ENCODE measurements around the gene MYADML2.

Gene MYADML2

GRCh38 chr17:81921996-81922565, 25.0 kb downstream of the MYADML2 start:
- DNase-seq, result no peak
- Histone ChIP-seq H3K36me3 (ENCODE audit: control insufficient read depth in 1 of 2, insufficient read depth in 2 of 2, low read depth in 1 of 2, low read length in 2 of 2) (peaks cover 42 to 46% of the 10 kb centered on the region in 2 experiments), H2AK5ac (ENCODE audit: low read length, severe bottlenecking) (no peak overlapping the region), H3K27ac (ENCODE audit: low read length, poor library complexity, severe bottlenecking) (no peak overlapping the region), H4K8ac (ENCODE audit: low read length) (no peak overlapping the region), H2BK5ac (ENCODE audit: low read depth, low read length, poor library complexity, severe bottlenecking) (no peak overlapping the region), H3K9ac (ENCODE audit: low read length) (no peak overlapping the region), H4K91ac (ENCODE audit: low read length) (no peak overlapping the region), H3K4me1 (ENCODE audit: control insufficient read depth, insufficient read depth, low read depth, low read length) (peaks cover 54% of the 10 kb centered on the region), H3K4me2 (ENCODE audit: low read length, poor library complexity, severe bottlenecking) (no peak overlapping the region), H2BK12ac (ENCODE audit: low read length in 2 of 2) (peak overlapping the region in 1 of 2 experiments; percentile 64), H3K14ac (ENCODE audit: low read length in 2 of 2) (no peak overlapping the region), H2AFZ (ENCODE audit: low read depth, low read length) (no peak overlapping the region), H3K4me3 (ENCODE audit: insufficient read depth in 1 of 2, low read depth in 1 of 2, low read length in 2 of 2) (no peak overlapping the region), H2BK120ac (ENCODE audit: low read depth, low read length) (no peak overlapping the region), H3K4ac (ENCODE audit: low read depth in 1 of 2, low read length in 2 of 2) (peak overlapping the region in 1 of 2 experiments; percentile 20), H3K23ac (ENCODE audit: low read length in 2 of 2) (no peak overlapping the region), H3K18ac (ENCODE audit: low read depth in 1 of 2, low read length in 2 of 2) (peak overlapping the region in 1 of 2 experiments; percentile 89), H3K79me1 (replicated peaks; ENCODE audit: low read length, poor library complexity, severe bottlenecking) (peaks cover 6% of the 10 kb centered on the region), H3K9me3 (ENCODE audit: control insufficient read depth, low read length) (no peaks in the 10 kb centered on the region), H3K27me3 (ENCODE audit: control insufficient read depth in 1 of 2, insufficient read depth in 1 of 2, low read length in 2 of 2) (no peaks in the 10 kb centered on the region), H2BK15ac (ENCODE audit: low read depth, poor library complexity, severe bottlenecking) (no peak overlapping the region)
- WGBS, result 96% methylated on average over 13 of the region's 23 CpGs

- no peak for DNase-seq
- Histone ChIP-seq H2AFZ (ENCODE audit: low read depth, low read length) (no peak overlapping the region), H3K18ac (ENCODE audit: low read depth in 1 of 2, low read length in 2 of 2) (no peak overlapping the region), H3K4me2 (ENCODE audit: low read length, poor library complexity, severe bottlenecking) (no peak overlapping the region), H4K91ac (ENCODE audit: low read length) (no peak overlapping the region), H2BK5ac (ENCODE audit: low read depth, low read length, poor library complexity, severe bottlenecking) (no peak overlapping the region), H3K27ac (ENCODE audit: low read length, poor library complexity, severe bottlenecking) (no peak overlapping the region), H3K9ac (ENCODE audit: low read length) (no peak overlapping the region), H2BK12ac (ENCODE audit: low read length in 2 of 2) (no peak overlapping the region), H3K4ac (ENCODE audit: low read depth in 1 of 2, low read length in 2 of 2) (no peak overlapping the region), H3K9me3 (ENCODE audit: control insufficient read depth, low read length) (no peaks in the 10 kb centered on the region), H3K79me1 (replicated peaks; ENCODE audit: low read length, poor library complexity, severe bottlenecking) (peaks cover 6% of the 10 kb centered on the region), H3K14ac (ENCODE audit: low read length in 2 of 2) (no peak overlapping the region), H2BK120ac (ENCODE audit: low read depth, low read length) (no peak overlapping the region), H3K4me3 (ENCODE audit: insufficient read depth in 1 of 2, low read depth in 1 of 2, low read length in 2 of 2) (no peak overlapping the region), H3K23ac (ENCODE audit: low read length in 2 of 2) (no peak overlapping the region), H3K36me3 (ENCODE audit: control insufficient read depth in 1 of 2, insufficient read depth in 2 of 2, low read depth in 1 of 2, low read length in 2 of 2) (peaks cover 42 to 46% of the 10 kb centered on the region in 2 experiments), H4K8ac (ENCODE audit: low read length) (no peak overlapping the region), H3K27me3 (ENCODE audit: control insufficient read depth in 1 of 2, insufficient read depth in 1 of 2, low read length in 2 of 2) (no peaks in the 10 kb centered on the region), H3K4me1 (ENCODE audit: control insufficient read depth, insufficient read depth, low read depth, low read length) (peaks cover 58% of the 10 kb centered on the region), H2AK5ac (ENCODE audit: low read length, severe bottlenecking) (no peak overlapping the region), H2BK15ac (ENCODE audit: low read depth, poor library complexity, severe bottlenecking) (no peak overlapping the region)
- WGBS, result no CpG with 5 or more reads among the region's 3 CpGs
These were observed 25.5 kb downstream of the MYADML2 start for GRCh38 chr17:81921537-81921862.

DNA sequence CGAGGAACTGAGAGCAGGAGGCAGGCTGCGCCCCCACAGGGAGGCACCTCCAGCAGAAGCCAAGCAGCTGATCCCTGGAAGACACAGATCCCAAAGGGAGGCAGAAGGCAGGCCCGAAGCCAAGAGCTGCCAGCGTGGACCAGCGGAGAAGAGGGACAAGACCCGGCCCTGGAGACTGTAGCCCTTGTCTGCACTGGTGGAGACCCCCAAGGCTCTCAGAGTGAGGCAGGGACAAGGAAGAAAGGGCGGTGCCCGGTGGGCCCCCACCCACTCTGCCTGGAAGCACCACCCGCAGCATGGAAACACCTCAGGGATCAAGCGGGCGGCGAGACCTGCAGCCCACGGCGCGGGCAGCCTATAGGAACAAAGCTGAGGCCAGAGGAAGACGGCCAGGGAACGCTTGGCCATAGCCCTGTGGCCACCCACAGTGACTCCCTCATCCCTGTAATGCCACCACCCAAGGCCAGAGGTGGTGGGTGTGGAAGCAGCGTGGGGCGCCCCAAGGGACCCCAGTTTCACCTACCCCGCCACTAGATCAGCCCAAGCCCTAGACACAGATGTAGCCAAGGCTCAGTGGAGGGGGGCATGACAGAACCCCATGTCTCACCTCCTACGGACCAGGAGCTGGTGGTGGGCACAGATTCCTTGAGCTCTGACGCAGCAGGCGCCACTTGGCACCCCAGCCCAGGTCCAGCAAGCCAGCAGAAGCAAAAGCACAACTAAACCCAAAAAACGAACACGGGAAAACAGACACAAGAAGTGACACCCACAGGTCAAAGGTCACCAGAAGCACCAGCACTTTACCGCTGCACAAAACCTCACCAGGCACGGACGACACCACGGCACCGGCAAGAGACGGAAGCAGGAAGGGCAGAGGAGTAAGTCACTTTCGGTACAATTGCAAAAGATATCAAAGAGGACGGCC, 26.2 kb downstream of the MYADML2 start:
- peak overlapping the region; percentile 5 for H4K91ac ChIP-seq (ENCODE audit: low read length)
- H3K4me3 ChIP-seq (ENCODE audit: insufficient read depth in 1 of 2, low read depth in 1 of 2, low read length in 2 of 2), result no peak overlapping the region
- H3K4me2 ChIP-seq (ENCODE audit: low read length, poor library complexity, severe bottlenecking), result no peak overlapping the region
- no peak overlapping the region for H3K4ac ChIP-seq (ENCODE audit: low read depth in 1 of 2, low read length in 2 of 2)
- peaks cover 54% of the 10 kb centered on the region for H3K4me1 ChIP-seq (ENCODE audit: control insufficient read depth, insufficient read depth, low read depth, low read length)
- H3K27ac ChIP-seq (ENCODE audit: low read length, poor library complexity, severe bottlenecking), result no peak overlapping the region
- no peak overlapping the region for H2BK15ac ChIP-seq (ENCODE audit: low read depth, poor library complexity, severe bottlenecking)
- H3K79me1 ChIP-seq (replicated peaks; ENCODE audit: low read length, poor library complexity, severe bottlenecking), result peaks cover 8% of the 10 kb centered on the region
- no peaks in the 10 kb centered on the region for H3K27me3 ChIP-seq (ENCODE audit: control insufficient read depth in 1 of 2, insufficient read depth in 1 of 2, low read length in 2 of 2)
- H3K9ac ChIP-seq (ENCODE audit: low read length), result no peak overlapping the region
- H3K14ac ChIP-seq (ENCODE audit: low read length in 2 of 2), result no peak overlapping the region
- 95% methylated on average over 27 of the region's 33 CpGs for WGBS
- H3K36me3 ChIP-seq (ENCODE audit: control insufficient read depth in 1 of 2, insufficient read depth in 2 of 2, low read depth in 1 of 2, low read length in 2 of 2), result peaks cover 46 to 47% of the 10 kb centered on the region in 2 experiments
- DNase-seq, result no peak
- H3K9me3 ChIP-seq (ENCODE audit: control insufficient read depth, low read length), result no peaks in the 10 kb centered on the region
- H2BK5ac ChIP-seq (ENCODE audit: low read depth, low read length, poor library complexity, severe bottlenecking), result no peak overlapping the region
- H4K8ac ChIP-seq (ENCODE audit: low read length), result no peak overlapping the region
- H2BK12ac ChIP-seq (ENCODE audit: low read length in 2 of 2), result no peak overlapping the region
- no peak overlapping the region for H3K18ac ChIP-seq (ENCODE audit: low read depth in 1 of 2, low read length in 2 of 2)
- no peak overlapping the region for H2BK120ac ChIP-seq (ENCODE audit: low read depth, low read length)
- H3K23ac ChIP-seq (ENCODE audit: low read length in 2 of 2), result no peak overlapping the region
- no peak overlapping the region for H2AK5ac ChIP-seq (ENCODE audit: low read length, severe bottlenecking)
- H2AFZ ChIP-seq (ENCODE audit: low read depth, low read length), result no peak overlapping the region

- H3K4me1 ChIP-seq (ENCODE audit: control insufficient read depth, insufficient read depth, low read depth, low read length), result peaks cover 37% of the 10 kb centered on the region
- H3K23ac ChIP-seq (ENCODE audit: low read length in 2 of 2), result no peak overlapping the region
- no peak overlapping the region for H4K8ac ChIP-seq (ENCODE audit: low read length)
- DNase-seq, result no peak
- H3K9me3 ChIP-seq (ENCODE audit: control insufficient read depth, low read length), result no peaks in the 10 kb centered on the region
- H3K36me3 ChIP-seq (ENCODE audit: control insufficient read depth in 1 of 2, insufficient read depth in 2 of 2, low read depth in 1 of 2, low read length in 2 of 2), result peaks cover 62 to 65% of the 10 kb centered on the region in 2 experiments
- no peak overlapping the region for H3K9ac ChIP-seq (ENCODE audit: low read length)
- no peak overlapping the region for H3K4me3 ChIP-seq (ENCODE audit: insufficient read depth in 1 of 2, low read depth in 1 of 2, low read length in 2 of 2)
- H2BK12ac ChIP-seq (ENCODE audit: low read length in 2 of 2), result no peak overlapping the region
- H2AK5ac ChIP-seq (ENCODE audit: low read length, severe bottlenecking), result no peak overlapping the region
- no peak overlapping the region for H3K4ac ChIP-seq (ENCODE audit: low read depth in 1 of 2, low read length in 2 of 2)
- H3K14ac ChIP-seq (ENCODE audit: low read length in 2 of 2), result no peak overlapping the region
- no peaks in the 10 kb centered on the region for H3K27me3 ChIP-seq (ENCODE audit: control insufficient read depth in 1 of 2, insufficient read depth in 1 of 2, low read length in 2 of 2)
- no peak overlapping the region for H3K4me2 ChIP-seq (ENCODE audit: low read length, poor library complexity, severe bottlenecking)
- H4K91ac ChIP-seq (ENCODE audit: low read length), result no peak overlapping the region
- H3K27ac ChIP-seq (ENCODE audit: low read length, poor library complexity, severe bottlenecking), result no peak overlapping the region
- no peak overlapping the region for H2BK15ac ChIP-seq (ENCODE audit: low read depth, poor library complexity, severe bottlenecking)
- H3K79me1 ChIP-seq (replicated peaks; ENCODE audit: low read length, poor library complexity, severe bottlenecking), result peaks cover 25% of the 10 kb centered on the region
- no peak overlapping the region for H2AFZ ChIP-seq (ENCODE audit: low read depth, low read length)
- no peak overlapping the region for H3K18ac ChIP-seq (ENCODE audit: low read depth in 1 of 2, low read length in 2 of 2)
- 94% methylated on average over 14 of the region's 15 CpGs for WGBS
- H2BK5ac ChIP-seq (ENCODE audit: low read depth, low read length, poor library complexity, severe bottlenecking), result no peak overlapping the region
- H2BK120ac ChIP-seq (ENCODE audit: low read depth, low read length), result no peak overlapping the region
These were observed 28.0 kb downstream of the MYADML2 start for GRCh38 chr17:81918832-81919545.

Data from mesenchymal stem cell (in vitro differentiated cells and primary cell).